ENCODE results near the gene MCM6. TPM values are rescaled to one million over a fixed set of nuclear protein-coding genes. Genes with fewer than 3 reads are reported as not detected.

The MCM6 gene
- total RNA-seq, 4 donors from 2014 or later: 0.37 to 7.9 (median 3.7) TPM

- in situ Hi-C loops (cut with MboI; ENCODE audit: low pct_ligation_motif_present in 1 of 4, low pct_unique_long_range_greater_than_20kb in 1 of 4, low sequenced_read_pairs in 3 of 4) (loop anchor here in 3 of 4 donors (10.0 kb wide), 1 partner anchor 471 kb away; no protein-coding TSS in a partner anchor), intact Hi-C loops (cut with DNase I; ENCODE audit: low total_unique reads) (loop anchor here (5.0 kb wide), 1 partner anchor 463 kb away; no protein-coding TSS in a partner anchor)
- WGBS, 2 donors (ENCODE audit: low coverage in 1 of 2): 79 to 83% methylated on average over 5 of the region's 5 CpGs
- no peaks in the 10 kb centered on the region for H3K9me3 ChIP-seq
- no peak overlapping the region for H3K4me3 ChIP-seq
- DNase-seq: no peak
- peak; percentile 64 to 81 (median 69) for TF ChIP-seq CTCF (IDR thresholded peaks at IDR 0.05)
- no peak for TF ChIP-seq POLR2AphosphoS5 (IDR thresholded peaks at IDR 0.05)
- H3K27ac ChIP-seq: no peak overlapping the region
- H3K4me1 ChIP-seq: peaks cover 0 to 3% (median 0%) of the 10 kb centered on the region in 4 donors
- peaks cover 0 to 29% (median 10%) of the 10 kb centered on the region in 4 donors for H3K36me3 ChIP-seq
- H3K27me3 ChIP-seq: no peaks in the 10 kb centered on the region
These were observed 37.6 kb upstream of the MCM6 start for GRCh38 chr2:135913727-135914365.

- Histone ChIP-seq H3K27ac (no peak overlapping the region), H3K36me3 (peaks cover 0 to 61% (median 22%) of the 10 kb centered on the region in 4 donors), H3K4me3 (no peak overlapping the region), H3K4me1 (no peaks in the 10 kb centered on the region), H3K9me3 (no peaks in the 10 kb centered on the region), H3K27me3 (no peaks in the 10 kb centered on the region)
- in situ Hi-C loops (cut with MboI; ENCODE audit: low pct_ligation_motif_present in 1 of 4, low pct_unique_long_range_greater_than_20kb in 1 of 4, low sequenced_read_pairs in 3 of 4) (loop anchor here in 3 of 4 donors (10.0 kb wide), 1 partner anchor 475 kb away; no protein-coding TSS in a partner anchor), intact Hi-C loops (cut with DNase I; ENCODE audit: low total_unique reads) (loop anchor here (5.0 kb wide), 1 partner anchor 467 kb away; no protein-coding TSS in a partner anchor)
- TF ChIP-seq POLR2A (IDR thresholded peaks at IDR 0.05) (no peak), POLR2AphosphoS5 (IDR thresholded peaks at IDR 0.05) (no peak), CTCF (IDR thresholded peaks at IDR 0.05) (no peak), EP300 (IDR thresholded peaks at IDR 0.05; ENCODE audit: low read depth) (no peak)
- no peak for DNase-seq
These were observed 33.7 kb upstream of the MCM6 start for GRCh38 chr2:135909976-135910375.

DNA sequence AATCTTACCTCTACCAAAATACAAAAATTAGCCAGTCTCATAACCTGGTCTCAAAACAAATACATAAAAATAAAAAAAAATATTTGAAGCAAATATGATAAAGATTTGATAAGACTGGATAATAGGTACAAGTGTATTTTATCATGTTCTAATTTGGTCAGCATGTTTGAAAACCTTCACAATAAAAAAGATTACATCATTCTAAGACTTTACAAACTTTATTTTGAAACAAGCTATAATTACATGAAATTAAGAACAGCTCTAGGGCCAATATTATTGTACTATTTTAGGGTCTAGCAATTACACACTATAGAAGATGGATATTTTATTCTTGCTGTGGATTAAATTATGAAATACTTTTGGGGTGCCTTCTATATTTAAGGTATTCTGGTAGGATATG is 29.4 kb upstream of the MCM6 start:
- Histone ChIP-seq H3K4me1 (no peaks in the 10 kb centered on the region), H3K4me3 (no peak overlapping the region), H3K9me3 (no peaks in the 10 kb centered on the region), H3K36me3 (peaks cover 0 to 46% (median 14%) of the 10 kb centered on the region in 4 donors), H3K27me3 (no peaks in the 10 kb centered on the region), H3K27ac (no peak overlapping the region)
- intact Hi-C loops (cut with DNase I; ENCODE audit: low total_unique reads): no loop called here
- TF ChIP-seq POLR2A (IDR thresholded peaks at IDR 0.05): no peak
- no peak for TF ChIP-seq EP300 (IDR thresholded peaks at IDR 0.05; ENCODE audit: low read depth)
- no peak for TF ChIP-seq POLR2AphosphoS5 (IDR thresholded peaks at IDR 0.05)
- no peak for TF ChIP-seq CTCF (IDR thresholded peaks at IDR 0.05)
- no peak for DNase-seq
- in situ Hi-C loops (cut with MboI; ENCODE audit: low pct_ligation_motif_present in 1 of 4, low pct_unique_long_range_greater_than_20kb in 1 of 4, low sequenced_read_pairs in 3 of 4): no loop called here

DNA sequence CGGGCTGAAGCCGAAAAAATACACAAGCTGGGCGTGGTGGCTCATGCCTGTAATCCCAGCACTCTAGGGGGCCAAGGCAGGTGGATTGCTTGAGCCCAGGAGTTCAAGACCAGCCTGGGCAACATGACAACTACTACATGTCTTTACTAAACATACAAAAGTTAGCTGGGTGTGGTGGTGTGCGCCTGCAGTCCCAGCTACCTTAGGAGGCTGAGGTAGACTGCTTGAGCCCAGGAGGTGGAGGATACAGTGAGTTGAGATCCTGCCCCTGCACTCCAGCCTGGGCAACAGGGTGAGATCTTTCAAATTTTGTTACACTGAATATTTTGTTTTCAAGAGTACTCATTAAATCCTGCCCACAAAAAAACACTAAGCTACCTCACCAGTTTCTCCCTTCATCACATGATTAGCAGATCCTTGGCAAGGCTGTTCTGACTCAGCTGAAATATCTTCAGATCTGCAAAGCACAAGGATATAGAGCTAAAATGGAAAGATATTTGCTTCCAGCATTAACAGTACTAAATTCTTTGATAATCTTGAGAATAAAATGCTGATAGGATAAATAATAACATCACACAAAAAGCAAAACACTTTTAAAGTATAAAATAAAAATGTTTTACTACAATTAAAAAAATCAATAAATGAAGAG is 28.2 kb upstream of the MCM6 start:
- no peaks in the 10 kb centered on the region for H3K4me1 ChIP-seq
- DNase-seq: no peak
- no peaks in the 10 kb centered on the region for H3K9me3 ChIP-seq
- no peak overlapping the region for H3K27ac ChIP-seq
- peaks cover 0 to 38% (median 14%) of the 10 kb centered on the region in 4 donors for H3K36me3 ChIP-seq
- in situ Hi-C loops (cut with MboI; ENCODE audit: low pct_ligation_motif_present in 1 of 4, low pct_unique_long_range_greater_than_20kb in 1 of 4, low sequenced_read_pairs in 3 of 4): no loop called here
- WGBS, 2 donors (ENCODE audit: low coverage in 1 of 2): 71 to 79% methylated on average over 3 to 4 of the region's 4 CpGs
- intact Hi-C loops (cut with DNase I; ENCODE audit: low total_unique reads): no loop called here
- H3K27me3 ChIP-seq: no peaks in the 10 kb centered on the region
- no peak for TF ChIP-seq EP300 (IDR thresholded peaks at IDR 0.05; ENCODE audit: low read depth)
- TF ChIP-seq POLR2AphosphoS5 (IDR thresholded peaks at IDR 0.05): no peak
- TF ChIP-seq POLR2A (IDR thresholded peaks at IDR 0.05): no peak
- TF ChIP-seq CTCF (IDR thresholded peaks at IDR 0.05): no peak
- no peak overlapping the region for H3K4me3 ChIP-seq
